ENCODE data around the gene IZUMO1.
"Not testable (repeated sequence)": the region's sequence is repeated elsewhere in the genome, so short reads cannot be mapped to it uniquely, and the experiment has no call there.

Gene IZUMO1

DNA sequence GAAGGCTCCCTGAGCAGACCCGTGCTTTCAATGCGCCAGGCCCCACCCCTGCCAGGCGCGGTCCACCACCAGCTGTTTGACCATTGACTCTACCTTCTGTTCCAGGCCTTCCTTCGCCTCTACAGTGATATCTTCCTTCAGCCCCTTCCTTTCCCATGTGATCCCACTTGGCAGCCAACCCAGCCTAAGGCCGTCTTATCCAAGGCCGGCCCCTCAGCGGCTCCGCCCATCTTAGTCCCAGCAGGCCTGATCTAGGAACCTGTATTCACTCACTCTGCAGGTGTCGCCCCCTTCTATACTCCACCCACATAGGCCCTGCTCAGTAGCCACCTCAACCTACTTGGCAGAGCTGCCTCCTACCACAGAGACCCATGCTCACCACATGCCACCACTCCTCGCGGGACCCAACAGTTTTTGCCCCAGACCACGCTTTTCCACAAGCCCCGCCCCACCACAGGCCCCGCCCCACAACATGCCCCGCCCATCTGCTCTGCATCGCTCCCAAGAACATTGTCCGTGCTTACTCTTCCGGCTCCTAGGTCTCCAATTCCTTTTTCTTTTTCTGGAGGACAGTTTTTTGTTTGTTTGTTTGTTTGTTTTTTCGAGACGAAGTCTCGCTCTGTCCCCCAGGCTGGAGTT lies 9.2 kb downstream of the IZUMO1 start:
- DNase-seq (ENCODE audit: low read depth in 3 of 3), result no peak

DNA sequence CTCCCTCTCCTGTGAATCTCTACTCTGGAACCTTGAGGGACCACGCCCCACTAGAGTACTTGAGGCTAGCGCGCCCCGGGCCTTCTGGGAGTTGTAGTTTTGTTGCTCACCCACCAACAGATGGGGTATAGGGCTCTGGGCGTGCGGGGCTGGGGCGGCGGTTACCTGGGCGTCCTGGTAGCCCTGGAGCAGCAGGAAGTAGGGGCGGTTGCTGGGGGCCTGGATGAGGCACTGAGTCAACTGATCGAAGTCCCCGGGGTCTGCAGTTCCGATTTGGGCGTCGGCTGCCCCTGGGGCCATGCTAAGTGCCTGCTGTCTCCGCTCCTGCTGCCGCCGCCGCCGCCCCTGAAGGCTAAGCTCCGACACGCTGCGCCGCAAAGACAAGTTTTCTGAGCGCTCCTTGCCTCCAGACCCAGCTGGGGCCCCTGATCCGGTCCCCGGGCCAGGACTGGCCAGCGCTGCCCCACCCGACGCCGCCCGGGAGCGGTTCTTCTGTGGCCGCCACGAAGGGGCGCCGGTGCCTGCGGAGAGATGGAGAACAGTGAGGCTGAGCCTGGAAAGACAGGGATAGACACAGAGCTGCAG lies 11.6 kb downstream of the IZUMO1 start:
- no peak for DNase-seq (ENCODE audit: low read depth in 3 of 3)

DNA sequence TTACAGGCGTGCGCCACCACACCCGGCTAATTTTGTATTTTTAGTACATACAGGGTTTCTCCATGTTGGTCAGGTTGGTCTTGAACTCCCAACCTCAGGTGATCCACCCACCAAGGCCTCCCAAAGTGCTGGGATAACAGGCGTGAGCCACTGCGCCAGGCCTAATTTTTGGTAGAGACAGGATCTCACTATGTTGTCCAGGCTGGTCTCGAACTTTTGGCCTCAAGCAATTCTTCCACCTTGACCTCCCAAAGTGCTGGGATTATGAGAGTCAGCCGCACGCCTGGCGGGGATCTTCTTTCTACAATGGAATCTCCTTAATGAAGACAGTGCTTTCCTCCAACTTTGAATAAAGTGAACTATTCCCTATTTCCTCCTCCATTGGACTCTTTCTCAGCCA lies 12.1 kb downstream of the IZUMO1 start:
- no peak for DNase-seq (ENCODE audit: low read depth in 3 of 3)

DNA sequence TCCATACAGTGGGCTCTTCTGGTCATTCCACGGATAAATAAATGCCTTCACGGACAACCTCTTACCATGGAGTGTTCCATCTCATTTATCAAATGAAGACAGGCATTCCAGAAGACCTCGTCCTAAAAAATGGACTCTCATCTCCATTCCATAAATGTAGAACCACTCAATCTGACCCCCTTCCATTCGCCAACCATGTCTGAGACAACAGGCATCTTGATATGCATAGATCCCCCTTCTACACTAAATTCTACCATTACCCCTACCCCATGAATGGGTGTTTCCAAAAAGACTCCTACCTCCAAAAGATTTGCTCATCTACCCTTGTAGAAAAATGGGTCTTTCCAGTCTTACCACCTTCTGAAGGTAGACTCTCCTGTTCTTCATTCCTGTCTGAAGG lies 15.3 kb downstream of the IZUMO1 start:
- no peak for DNase-seq (ENCODE audit: low read depth in 3 of 3)

DNA sequence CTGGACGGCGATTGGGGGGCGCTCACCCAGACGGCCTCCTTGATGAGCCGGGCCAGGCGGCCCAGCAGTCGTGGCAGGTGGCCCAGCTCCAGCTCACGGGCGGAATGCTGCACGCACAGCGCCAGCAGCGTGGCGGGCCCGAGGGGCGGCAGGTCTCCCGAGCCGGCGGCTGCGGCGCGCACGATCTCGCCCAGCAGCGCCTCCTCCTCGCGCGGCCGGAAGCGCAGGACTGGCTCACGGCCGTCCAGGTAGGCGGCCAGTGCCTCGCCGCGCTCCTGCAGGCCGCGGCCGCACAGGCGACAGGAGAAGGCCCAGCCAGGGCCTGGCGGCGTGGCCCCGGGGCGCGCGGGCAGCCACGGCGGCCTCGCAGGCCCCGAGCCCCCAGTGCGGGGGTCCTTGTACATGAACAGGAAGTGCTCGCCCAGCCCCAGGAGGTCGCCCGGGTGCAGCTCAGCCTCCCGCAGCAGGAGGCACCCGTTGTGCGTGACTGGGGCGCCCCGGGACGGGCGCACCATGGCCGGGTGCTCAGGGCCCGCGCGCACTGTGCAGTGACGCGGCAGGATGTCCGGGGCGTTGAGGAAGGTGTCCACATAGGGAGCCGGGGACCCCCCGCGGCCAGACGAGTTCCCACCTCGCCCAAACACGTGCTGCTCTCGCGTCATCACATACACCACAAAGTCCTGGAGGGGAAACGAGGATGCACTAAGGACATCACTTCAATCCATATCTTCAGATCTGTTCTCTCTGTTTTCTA lies 17.6 kb downstream of the IZUMO1 start:
- DNase-seq (ENCODE audit: low read depth in 3 of 3), result no peak

DNA sequence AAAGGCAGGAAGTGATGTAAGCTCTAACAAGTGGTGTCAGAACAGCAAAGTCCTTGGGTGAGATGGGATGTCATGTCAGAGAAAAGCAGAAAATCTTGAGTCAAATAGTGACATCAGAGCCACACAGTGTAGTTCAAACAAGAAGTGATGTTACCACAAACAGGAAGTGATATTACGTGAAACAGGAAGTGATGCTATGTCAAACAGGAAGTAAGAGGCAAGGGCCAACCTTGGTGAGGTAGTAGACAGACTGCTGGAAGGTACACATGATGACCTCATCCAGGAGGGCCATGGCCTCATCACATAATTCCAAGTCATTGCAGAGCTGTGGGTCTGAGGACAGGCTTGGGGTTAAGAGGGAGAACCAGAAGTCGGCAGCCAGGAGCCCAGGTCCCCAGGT lies 20.2 kb downstream of the IZUMO1 start:
- DNase-seq (ENCODE audit: low read depth in 3 of 3), result no peak

DNA sequence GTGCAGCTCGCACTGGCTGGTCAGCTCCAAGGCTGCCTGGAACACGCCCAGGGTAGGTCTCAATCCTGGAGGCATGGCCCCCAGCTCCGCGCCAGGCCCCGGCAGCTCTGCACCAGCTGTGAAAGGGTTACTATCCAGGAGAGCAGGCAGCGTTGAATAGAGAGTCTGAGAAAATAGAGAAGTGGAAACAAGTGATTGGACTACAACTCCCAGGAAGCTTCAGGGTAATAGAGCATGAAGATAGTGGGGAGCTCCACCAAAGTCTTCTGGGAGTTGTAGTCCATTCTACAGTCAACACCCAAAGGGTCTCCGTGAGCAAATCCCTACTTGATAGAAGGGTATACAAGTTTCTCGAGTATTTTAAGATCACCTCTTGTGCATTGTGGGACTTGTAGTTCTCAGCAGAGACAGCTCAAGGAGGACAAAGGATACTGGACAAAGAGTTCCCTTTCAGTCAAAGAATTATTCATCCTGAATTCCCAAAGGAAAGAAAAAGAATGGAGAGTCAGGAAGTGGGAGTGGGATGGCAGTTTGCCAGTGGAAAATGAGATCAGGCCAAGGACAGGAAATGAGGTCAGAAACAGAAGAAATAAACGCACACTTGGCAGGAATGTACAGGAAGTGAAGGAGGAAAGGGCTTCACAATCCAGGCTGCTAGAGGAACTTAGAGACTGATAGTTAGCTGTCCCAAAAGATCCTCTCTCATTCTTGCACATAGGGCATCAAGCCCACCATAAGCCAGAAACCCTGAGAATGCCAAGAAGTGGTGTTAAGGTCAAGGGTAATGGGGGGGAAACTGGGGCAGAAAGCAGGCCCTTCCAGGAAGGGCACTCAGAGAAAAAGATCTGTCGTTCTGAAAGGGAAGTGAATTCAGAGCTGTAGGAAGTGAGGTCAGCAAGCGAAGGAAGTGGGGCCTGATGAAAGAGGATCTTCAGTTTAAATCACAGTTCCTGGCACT lies 21.6 kb downstream of the IZUMO1 start:
- no peak for DNase-seq (ENCODE audit: low read depth in 3 of 3)

DNA sequence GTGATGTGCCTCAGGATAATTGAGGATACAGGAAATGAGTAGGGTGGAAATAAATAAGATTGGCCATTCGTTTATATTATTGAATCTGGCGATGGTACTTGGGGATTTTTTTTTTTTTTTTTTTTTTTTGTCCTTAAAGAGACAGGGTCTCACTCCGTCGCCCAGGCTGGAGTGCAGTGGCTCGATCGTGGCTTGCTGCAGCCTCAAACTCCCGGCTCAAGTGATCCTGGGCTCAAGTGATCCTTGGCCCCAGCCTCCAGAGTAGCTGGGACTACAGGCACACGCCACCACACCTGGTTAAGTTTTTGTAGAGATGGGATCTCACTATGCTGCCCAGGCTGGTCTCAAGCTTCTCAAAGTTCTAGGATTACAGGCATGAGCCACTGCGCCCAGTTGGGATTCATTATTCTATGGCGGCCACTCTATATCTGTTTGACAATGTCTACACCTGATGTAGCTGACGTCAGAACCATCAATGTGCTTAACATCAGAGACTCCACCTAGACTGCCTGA lies 24.5 kb downstream of the IZUMO1 start:
- no peak for DNase-seq (ENCODE audit: low read depth in 3 of 3)

DNA sequence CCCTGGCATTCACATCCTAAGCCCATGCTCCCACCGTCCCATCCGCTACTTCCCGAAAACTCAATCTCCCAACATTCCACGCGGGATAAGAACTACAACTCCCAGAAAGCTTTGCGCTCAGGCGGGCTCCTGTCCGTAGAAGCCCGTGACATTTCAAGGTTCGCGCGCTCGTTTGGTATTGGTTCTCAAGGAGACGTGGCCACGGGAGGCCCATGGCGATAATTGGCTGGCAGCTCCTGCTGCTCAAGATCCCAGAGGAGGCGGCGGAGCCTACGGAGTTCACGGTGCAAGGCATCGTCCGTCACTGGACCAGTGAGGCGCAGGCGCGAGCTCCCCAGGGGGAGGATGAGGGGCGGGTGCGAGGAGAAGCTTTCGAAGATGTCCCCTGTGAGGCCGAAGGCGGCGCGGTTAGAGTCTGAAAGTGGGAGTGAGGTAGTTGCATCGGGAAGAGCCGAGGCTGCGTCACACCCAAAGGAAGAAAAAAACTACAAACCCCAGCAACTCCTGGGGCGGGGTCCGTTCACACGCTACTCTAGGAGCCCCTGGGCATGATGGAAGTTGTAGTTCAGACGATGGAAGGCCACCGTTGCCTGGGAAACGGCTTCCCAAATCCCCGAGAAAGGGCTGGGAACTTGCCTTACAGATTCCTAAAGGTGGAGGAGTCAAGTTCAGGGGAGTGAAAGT lies 26.0 kb downstream of the IZUMO1 start:
- peak; percentile 74 to 80 (median 76) for DNase-seq (ENCODE audit: low read depth in 3 of 3)

DNA sequence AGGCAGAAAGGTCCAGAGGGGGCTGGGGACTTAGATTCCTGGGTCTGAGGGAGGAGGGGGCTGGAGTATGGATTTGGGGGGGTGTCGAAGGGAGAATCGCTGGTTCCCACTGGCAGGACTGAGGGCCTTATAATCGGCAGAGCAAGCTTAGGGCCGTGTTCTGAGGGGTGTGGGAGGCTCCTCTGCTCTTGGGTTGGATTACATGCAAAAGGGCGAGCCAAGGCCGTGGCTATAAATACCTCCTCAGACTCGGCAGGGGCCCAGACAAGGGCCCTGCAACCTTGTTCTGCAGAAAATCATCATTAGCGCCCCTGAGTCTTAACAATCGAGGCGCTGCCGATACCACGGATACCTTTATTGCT lies 26.5 kb downstream of the IZUMO1 start:
- no peak for DNase-seq (ENCODE audit: low read depth in 3 of 3)

DNA sequence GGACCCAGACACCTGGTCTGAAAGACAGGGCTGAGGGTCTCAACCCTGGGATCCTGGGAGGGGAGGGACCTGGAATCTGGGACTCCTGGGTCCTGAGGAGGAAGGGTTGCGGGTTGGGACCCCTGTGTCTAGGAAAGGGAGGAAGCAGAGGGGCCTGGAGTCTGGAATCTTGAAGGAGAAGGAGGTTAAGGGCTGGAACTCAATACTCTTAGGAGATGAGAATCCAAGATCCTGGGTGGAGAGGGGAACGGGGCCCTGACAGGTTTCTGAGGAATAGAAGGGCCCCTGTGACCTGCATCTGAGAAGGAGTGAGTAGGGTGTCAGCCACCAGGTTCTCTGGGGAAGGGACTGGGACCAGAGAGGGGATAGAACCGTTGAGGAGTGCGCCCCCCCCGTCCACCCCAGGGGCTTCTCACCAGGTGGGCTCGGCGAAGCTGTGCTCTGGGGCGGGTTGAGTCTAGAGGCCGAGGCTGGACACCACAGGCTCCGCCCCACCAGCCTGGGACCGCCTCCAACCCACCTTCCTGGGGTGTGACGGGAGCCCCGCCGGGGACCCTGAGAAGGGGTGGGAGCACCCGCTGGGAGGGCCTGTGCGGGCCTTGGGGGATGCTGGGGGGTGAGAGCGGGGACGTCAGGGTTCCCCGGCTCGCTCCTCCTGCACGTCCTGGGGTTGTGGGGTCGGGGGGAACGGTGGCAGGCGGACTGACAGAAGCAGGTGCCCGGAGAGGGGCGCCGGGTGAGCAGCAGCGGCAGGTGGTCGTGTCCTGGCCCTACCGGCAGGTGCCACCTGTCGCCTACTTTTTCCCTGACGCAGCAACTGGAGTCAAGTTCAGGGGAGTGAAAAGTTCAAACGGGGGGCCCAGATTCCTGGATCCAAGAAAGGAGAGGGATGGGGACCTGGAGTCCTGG lies 27.2 kb downstream of the IZUMO1 start, which contains the start of gene MAMSTR:
Gene MAMSTR, minus strand, starts transcription at position 463 of the 909 bp plus-strand sequence. CDS start 694 bp downstream, outside the sequence.
- no peak for DNase-seq (ENCODE audit: low read depth in 3 of 3)

DNA sequence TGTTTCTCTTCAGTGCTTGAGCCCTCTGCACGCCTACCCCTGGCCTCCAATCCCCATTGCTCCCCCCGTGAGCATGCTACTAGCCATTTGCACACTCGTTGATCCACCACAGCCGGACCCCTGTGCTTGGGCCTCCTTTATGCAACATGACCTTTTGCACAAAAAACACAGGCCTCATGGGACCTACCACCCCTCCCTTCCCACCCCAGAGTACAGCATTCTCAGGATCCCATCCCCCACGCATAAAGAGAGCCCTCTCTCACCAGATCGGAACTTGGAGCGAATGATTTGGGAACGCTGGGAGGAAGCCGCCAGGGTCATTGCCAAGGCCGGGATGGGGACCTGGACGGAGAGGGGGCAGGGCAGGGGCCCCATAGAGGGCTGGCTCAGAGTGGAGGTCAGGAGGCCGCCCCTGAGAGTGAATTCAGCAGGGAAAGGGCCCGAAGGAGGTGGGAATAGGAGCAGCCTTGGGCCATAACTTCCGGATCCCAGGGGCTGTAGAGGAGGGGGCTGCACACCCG lies 27.9 kb downstream of the IZUMO1 start:
- no peak for DNase-seq (ENCODE audit: low read depth in 3 of 3)

DNA sequence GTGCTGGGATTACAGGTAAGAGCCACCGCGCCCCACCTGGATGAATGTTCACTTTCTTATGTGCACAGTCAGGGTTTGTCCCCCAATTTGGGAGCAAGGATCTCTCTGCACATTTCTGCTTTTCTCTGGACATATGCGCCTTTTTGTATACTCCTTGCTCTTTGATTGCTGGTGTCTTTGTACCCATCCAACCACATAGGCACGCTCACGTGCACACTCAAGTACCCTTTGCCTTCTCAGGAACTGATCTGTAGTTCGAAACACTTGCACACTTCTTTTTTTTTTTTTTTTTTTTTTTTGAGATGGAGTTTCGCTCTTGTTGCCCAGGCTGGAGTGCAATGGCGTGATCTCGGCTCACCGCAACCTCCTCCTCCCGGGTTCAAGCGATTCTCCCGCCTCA lies 28.6 kb downstream of the IZUMO1 start:
- DNase-seq (ENCODE audit: low read depth in 3 of 3), result not testable (repeated sequence)

DNA sequence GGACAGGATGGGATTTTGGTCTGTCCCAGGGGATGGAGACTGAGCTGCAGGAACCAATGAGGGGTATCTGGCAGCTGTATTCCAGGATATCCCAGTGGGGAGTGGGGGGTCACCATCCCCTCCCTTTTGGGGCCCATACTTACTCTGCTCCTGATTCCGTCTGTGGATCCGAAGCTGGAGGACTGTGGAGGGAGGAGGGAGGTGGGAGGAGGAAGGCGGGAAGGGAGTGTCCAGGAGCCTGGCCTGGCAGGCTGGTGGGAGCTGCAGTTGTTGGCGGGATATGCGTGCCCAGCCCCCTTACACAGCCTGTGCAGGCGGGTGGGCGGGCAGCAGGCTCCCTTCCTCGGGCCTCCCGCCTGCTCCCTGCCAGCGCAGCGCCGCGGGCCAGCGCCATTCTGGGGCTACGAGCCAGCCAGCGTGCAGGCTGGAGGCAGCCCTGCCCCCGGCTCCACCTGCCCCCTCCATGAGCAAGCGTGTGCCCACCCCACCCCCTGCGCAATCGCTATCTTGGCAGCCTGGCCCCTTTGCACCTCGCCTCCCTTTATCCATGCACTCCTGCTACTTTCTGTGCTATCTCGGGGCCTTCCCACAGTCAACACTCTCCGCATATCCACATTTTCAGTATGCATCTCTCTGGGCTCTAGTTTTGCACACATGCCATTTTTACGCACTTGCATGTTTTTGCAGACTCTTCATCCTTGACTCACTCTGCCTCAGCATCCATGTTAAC lies 30.0 kb downstream of the IZUMO1 start:
- no peak for DNase-seq (ENCODE audit: low read depth in 3 of 3)

DNA sequence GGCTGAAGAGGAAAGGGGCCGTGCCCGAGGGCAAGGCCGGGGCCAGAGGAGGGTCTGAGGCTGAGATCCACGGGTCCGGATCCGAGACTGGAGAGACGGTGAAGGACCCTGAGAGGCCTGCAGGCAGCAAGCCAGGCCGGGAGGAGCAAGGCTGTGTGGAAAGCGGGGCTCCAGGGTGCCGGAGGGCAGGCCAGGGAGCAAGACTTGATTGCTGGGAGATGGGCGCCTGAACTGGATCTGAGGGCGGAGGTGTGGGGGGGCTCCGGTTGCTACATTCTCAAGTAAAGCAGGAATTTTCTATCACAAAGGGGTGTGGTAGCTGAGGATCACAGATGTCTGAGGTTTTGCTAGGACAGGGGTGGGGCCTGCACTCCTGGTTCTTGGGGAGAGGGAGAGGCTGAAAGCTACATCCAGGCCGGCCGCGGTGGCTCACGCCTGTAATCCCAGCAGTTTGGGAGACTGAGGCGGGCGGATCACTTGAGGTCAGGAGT lies 31.0 kb downstream of the IZUMO1 start:
- DNase-seq (ENCODE audit: low read depth in 3 of 3), result no peak

DNA sequence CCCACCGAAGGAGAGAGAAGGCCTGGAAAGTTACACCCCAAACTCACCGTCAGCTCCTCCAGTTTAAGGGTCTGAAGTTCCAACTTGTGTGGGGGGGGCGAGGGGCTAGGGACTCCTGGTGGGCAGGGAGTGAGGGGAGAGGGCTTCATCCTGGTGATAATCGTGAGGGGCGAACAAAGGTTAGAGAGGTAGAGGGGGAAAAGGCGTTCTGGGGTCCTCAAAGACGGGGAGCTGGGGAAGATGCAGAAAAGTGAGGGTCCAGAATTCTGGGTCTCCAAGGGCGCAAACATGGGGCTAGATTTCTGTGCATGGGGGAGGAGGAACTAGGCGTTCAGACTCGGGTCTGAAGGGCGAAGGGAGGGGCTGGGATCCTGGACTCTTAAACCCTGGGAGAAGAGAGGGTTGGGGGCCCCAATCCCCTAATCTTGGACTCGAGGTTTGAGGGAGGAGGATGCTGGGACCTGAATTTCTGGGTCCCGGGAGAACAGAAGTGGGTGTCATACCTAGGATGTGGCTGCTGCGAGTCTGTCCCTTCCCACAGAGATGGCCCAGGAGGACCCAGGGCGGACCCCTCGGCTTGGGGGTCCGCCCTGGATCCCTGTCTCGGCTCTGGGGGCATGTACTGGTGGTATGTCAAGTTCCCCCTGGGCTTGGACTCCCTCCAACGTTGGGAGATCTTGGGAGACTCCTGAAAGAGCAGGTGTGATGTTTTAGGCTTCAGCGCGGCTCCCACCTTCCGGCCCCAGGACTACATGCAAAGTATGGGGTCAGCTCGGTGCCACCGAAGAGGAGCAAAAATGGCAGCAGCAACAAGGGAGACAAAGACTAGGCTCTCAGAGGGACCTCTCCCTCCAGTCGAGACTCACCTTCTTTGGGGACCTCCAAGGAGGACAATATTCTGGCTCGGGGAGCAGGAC lies 31.7 kb downstream of the IZUMO1 start:
- DNase-seq (ENCODE audit: low read depth in 3 of 3), result no peak

DNA sequence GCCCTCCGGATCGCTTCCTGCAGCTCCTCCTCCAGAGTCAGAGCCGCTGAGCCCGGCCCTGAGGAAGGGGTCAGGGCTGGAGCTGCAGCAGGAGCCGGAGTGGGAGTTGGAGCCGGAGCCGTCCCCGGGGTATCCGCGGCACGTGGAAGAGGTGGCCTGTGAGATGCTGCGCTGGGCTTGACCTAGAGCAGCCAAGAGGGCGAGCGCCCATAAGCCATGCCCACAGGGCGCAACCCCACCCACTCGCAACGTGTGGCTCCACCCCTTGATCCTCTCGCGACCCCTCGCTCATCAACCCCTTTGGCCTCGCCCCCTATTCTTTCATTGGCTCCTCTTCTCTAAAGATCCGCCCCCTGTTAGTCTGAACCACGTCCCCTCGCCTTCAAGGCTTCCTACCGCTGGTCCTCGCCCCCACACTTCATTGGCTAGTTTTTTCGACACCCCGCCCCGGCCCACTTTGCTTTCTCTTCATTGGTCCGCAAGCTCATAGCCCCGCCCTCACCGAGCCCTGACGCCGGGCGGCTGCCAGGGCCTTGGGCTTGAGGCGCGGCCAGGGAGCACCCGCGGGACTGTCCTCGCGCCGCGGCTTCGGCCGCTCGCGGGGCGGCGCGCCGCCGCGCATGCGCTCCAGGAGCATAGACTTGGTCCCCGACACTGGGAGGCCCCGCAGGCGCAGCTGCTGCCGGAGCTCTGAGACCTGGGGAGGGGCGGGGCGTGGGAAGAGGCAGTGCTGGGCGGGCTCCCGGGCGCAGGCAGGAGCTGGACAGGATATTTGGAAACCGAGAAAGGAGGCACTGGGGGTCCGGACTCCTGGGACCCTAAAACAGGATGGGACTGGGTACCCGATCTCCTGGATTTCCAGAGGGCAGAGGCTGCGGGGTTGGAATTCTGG lies 32.6 kb downstream of the IZUMO1 start:
- peak; percentile 89 to 97 (median 95) for DNase-seq (ENCODE audit: low read depth in 3 of 3)

Data from stimulated activated CD4-positive, alpha-beta T cell treated with anti-CD3 and anti-CD28 coated beads, TNF-alpha, amount 100 ng/mL, for 4 hours (primary cell).